ENCODE data around the gene PHLPP1. TPM values are rescaled to one million over a fixed set of nuclear protein-coding genes. Genes with fewer than 3 reads are reported as not detected.

PHLPP1 gene
- total and polyA plus RNA-seq, 2 of the 13 experiments (the other 11 are each of a cell fraction or from before 2014, with no cell fraction given): 9.8 to 18.5 TPM

DNA sequence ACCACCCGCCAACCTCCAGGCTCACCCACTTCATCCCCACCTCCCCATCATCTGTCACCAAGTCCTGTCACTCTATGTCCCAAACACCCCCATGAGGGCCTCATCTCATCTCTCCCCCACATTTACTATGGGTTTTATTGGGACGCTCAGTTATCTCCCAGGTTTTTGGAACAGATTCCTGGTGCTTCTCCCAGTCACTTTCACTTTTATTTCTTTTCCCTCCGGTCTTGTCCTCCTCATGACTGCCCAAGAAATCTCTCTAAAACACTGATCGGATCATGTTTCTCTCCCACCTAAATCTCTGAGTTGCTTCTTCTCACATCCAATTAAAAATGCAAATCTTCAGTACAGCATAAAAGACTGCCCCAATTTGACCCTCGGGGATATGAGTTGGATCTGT is 273.1 kb downstream of the PHLPP1 start:
- in situ Hi-C loops (cut with HindIII; ENCODE audit: extremely low pct_ligation_motif_present, low pct_unique_long_range_greater_than_20kb) (loop anchor here (10.0 to 25.0 kb wide), 2 partner anchors 274 to 376 kb away; partner anchors contain the start of gene PHLPP1), intact Hi-C loops (cut with micrococcal nuclease; ENCODE audit: unreplicated experiment) (no loop called here)
- Histone ChIP-seq H2AFZ (ENCODE audit: low read length) (no peak overlapping the region), H3K27ac (ENCODE audit: extremely low read length, insufficient read depth, low read length) (no peak overlapping the region), H3K9me3 (ENCODE audit: low read length) (no peaks in the 10 kb centered on the region), H3K9ac (ENCODE audit: insufficient read depth, low read depth, low read length) (no peak overlapping the region), H4K20me1 (ENCODE audit: insufficient read depth, low read length) (no peaks in the 10 kb centered on the region), H3K27me3 (ENCODE audit: control insufficient read depth in 1 of 2, insufficient read depth in 2 of 2, low read length in 2 of 2) (peaks cover 0 to 11% of the 10 kb centered on the region in 2 experiments; a peak in 3 of 5 replicates), H3K36me3 (replicated peaks in 1 of 2; ENCODE audit: control insufficient read depth in 1 of 2, insufficient read depth in 2 of 2, low read length in 2 of 2) (no peaks in the 10 kb centered on the region), H3K79me2 (ENCODE audit: insufficient read depth, low read length) (no peaks in the 10 kb centered on the region), H3K4me1 (ENCODE audit: insufficient read depth, low read length) (peaks cover 19% of the 10 kb centered on the region), H3K4me3 (replicated peaks in 1 of 3; ENCODE audit: insufficient read depth in 1 of 3, low read depth in 2 of 3, low read length in 3 of 3) (peak overlapping the region; percentile 18 to 63 (median 38); a peak in 4 of 6 replicates), H3K4me2 (ENCODE audit: low read depth, low read length) (peak overlapping the region; percentile 81)
- POLR2A ChIA-PET: no interaction called here
- CTCF ChIA-PET (ENCODE audit: low intra/inter-chr PET ratio, low total read pairs): no interaction called here
- DNase-seq (ENCODE audit: low spot score): no peak
- FAIRE-seq: no peak
- TF ChIP-seq RFXANK (CRISPR knock-in tag; IDR thresholded peaks at IDR 0.05) (no peak), ZNF660 (CRISPR knock-in tag; IDR thresholded peaks at IDR 0.05; ENCODE audit: borderline replicate concordance, low read depth) (no peak), ZNF691 (CRISPR knock-in tag; IDR thresholded peaks at IDR 0.05; ENCODE audit: borderline replicate concordance, low read depth) (no peak), SNAPC2 (CRISPR knock-in tag; IDR thresholded peaks at IDR 0.05) (no peak), PPARG (CRISPR knock-in tag; conservative IDR thresholded peaks at IDR 0.05) (no peak), DMAP1 (CRISPR knock-in tag; IDR thresholded peaks at IDR 0.05) (no peak), ZNF747 (CRISPR knock-in tag; IDR thresholded peaks at IDR 0.05; ENCODE audit: borderline replicate concordance) (no peak), MTA3 (CRISPR knock-in tag; IDR thresholded peaks at IDR 0.05) (no peak), GTF2F1 (IDR thresholded peaks at IDR 0.05; ENCODE audit: low read length) (no peak), ATF1 (CRISPR knock-in tag; IDR thresholded peaks at IDR 0.05) (no peak), TMF1 (CRISPR knock-in tag; IDR thresholded peaks at IDR 0.05; ENCODE audit: low read depth) (no peak), ZNF232 (CRISPR knock-in tag; IDR thresholded peaks at IDR 0.05; ENCODE audit: borderline replicate concordance) (no peak), ZNF10 (CRISPR knock-in tag; IDR thresholded peaks at IDR 0.05; ENCODE audit: borderline replicate concordance, low read depth) (no peak), PHF8 (CRISPR knock-in tag; IDR thresholded peaks at IDR 0.05) (no peak), ZMYM2 (CRISPR knock-in tag; IDR thresholded peaks at IDR 0.05) (no peak), IRF9 (CRISPR knock-in tag; IDR thresholded peaks at IDR 0.05; ENCODE audit: borderline replicate concordance) (no peak), SRY (CRISPR knock-in tag; IDR thresholded peaks at IDR 0.05) (no peak)
- TF ChIP-seq, protein P1, sequence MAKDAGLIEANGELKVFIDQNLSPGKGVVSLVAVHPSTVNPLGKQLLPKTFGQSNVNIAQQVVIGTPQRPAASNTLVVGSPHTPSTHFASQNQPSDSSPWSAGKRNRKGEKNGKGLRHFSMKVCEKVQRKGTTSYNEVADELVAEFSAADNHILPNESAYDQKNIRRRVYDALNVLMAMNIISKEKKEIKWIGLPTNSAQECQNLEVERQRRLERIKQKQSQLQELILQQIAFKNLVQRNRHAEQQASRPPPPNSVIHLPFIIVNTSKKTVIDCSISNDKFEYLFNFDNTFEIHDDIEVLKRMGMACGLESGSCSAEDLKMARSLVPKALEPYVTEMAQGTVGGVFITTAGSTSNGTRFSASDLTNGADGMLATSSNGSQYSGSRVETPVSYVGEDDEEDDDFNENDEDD (CRISPR knock-in tag; IDR thresholded peaks at IDR 0.05; ENCODE audit: borderline replicate concordance): no peak
- TF ChIP-seq, protein P2, sequence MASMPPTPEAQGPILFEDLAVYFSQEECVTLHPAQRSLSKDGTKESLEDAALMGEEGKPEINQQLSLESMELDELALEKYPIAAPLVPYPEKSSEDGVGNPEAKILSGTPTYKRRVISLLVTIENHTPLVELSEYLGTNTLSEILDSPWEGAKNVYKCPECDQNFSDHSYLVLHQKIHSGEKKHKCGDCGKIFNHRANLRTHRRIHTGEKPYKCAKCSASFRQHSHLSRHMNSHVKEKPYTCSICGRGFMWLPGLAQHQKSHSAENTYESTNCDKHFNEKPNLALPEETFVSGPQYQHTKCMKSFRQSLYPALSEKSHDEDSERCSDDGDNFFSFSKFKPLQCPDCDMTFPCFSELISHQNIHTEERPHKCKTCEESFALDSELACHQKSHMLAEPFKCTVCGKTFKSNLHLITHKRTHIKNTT (CRISPR knock-in tag; IDR thresholded peaks at IDR 0.05): no peak
- BruUV-seq (replicated peaks): no TSS peak
- WGBS (ENCODE audit: low lambda C conversion rate): 40% methylated on average over 5 of the region's 5 CpGs
- ATAC-seq: no peak
